Right ventricle myocardium inferior (tissue), 1 donor: ENCODE measurements around the gene PSMD1. TPM values are rescaled to one million over a fixed set of nuclear protein-coding genes. Genes with fewer than 3 reads are reported as not detected.
"Not testable (repeated sequence)": the region's sequence is repeated elsewhere in the genome, so short reads cannot be mapped to it uniquely, and the experiment has no call there.

Source experiments
- ATAC-seq: fragments of 200-7000 bp; cut with Tn5 transposase; one replicate; pipeline ENCODE4 v1.9.1; 2020; ENCODE audit warnings: mild to moderate bottlenecking, moderate library complexity
- DNase-seq: peaks from one replicate; pipeline ENCODE4 v3.0.0; 2021; ENCODE audit errors: missing footprints
- intact Hi-C: fragments of 100-400 bp; cut with DNase I; formaldehyde crosslinking; loops from one replicate; pipeline ENCODE4 v1.11.0; 2022
- total RNA-seq: library from RNA; stranded (reverse); fragmentation: NEBNext Ultra II Directional; extraction: Animal tissue kit (Norgen Biotek cat#: 25700); gene quantifications from one replicate; pipeline ENCODE4 v1.2.1, GENCODE V29; 2021
- donor health status: DM: no; HTN: yes; CAD: no; lungs with severe emphysema.

The PSMD1 gene
- total RNA-seq, 1 donor from 2014 or later = 86.3 TPM

DNA sequence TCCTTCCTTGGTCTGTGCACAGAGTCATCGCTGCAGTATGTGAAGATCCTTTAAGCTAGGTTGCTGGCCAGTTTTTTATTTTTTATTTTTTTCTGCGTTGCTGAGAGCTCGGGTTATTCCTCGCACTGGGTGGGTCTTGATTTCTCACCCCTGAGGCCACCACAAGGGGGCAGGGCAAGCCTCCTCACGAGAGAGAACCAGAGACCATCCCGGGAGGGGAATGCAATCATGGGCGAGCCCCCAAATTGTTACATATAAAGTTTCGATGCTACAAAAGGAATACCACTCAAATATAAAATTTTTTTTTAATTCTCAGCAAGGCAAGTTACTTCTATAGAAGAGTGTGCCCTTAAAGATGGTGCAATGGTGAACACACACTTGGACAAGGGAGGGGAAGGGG is 43.3 kb downstream of the PSMD1 start:
- no peak for ATAC-seq
- intact Hi-C loops = loop anchor here (10.0 kb wide), 2 partner anchors 125 to 315 kb away; no protein-coding TSS in a partner anchor
- DNase-seq = no peak

- DNase-seq, ATAC-seq: not testable (repeated sequence)
- intact Hi-C loops = loop anchor here (10.0 kb wide), 2 partner anchors 124 to 314 kb away; no protein-coding TSS in a partner anchor
Measured at GRCh38 chr2:231100321-231100720, 43.7 kb downstream of the PSMD1 start.

DNA sequence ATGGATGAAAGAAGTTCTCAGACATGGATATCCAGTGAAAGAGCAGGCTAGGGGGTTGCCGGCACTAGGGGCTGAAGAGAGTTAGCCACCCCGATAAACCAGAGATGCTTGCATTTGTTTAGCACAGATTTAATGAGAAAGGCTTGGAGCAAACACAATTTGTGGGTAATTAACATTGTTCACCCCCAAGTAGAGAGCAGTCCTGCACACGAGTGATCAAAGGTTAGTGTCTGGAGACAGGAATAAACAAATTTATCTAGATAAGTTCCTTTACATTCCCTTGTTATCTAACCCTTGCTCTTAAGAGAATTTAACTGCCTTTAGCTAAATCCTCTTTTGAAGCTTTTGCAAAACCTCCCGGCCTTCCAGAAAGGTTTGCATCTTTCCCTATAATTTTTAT is 44.3 kb downstream of the PSMD1 start:
- no peak for DNase-seq
- no peak for ATAC-seq
- intact Hi-C loops = loop anchor here (10.0 kb wide), 2 partner anchors 124 to 314 kb away; no protein-coding TSS in a partner anchor

DNA sequence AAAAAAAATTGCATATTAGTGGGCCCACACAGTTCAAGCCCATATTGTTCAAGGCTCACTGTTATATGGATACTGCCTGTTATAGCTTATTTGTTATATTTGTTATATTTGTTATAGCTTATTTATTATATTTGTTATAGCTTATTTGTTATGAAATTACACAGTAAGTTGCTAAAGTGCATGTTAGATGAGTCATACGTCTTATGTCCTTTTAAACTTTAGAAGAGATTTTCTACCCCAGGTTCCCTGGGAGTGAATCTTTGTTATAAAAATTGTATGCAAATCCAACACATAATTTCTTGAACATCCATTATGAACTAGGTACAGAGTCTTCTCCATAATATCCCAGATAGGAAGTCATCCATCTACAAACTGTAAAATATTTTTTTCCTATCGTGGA is 46.1 kb downstream of the PSMD1 start:
- intact Hi-C loops = loop anchor here (10.0 kb wide), 2 partner anchors 122 to 312 kb away; no protein-coding TSS in a partner anchor
- DNase-seq (no peak), ATAC-seq (no peak)

GRCh38 chr2:231104115-231104713 is 47.5 kb downstream of the PSMD1 start:
- ATAC-seq = peak; percentile 57
- intact Hi-C loops = loop anchor here (2.0 to 10.0 kb wide), 4 partner anchors 89 to 349 kb away; no protein-coding TSS in a partner anchor
- DNase-seq = no peak

- DNase-seq (no peak), ATAC-seq (peak; percentile 31)
- intact Hi-C loops = no loop called here
Measured at GRCh38 chr2:231110551-231110950, 53.9 kb downstream of the PSMD1 start.

DNA sequence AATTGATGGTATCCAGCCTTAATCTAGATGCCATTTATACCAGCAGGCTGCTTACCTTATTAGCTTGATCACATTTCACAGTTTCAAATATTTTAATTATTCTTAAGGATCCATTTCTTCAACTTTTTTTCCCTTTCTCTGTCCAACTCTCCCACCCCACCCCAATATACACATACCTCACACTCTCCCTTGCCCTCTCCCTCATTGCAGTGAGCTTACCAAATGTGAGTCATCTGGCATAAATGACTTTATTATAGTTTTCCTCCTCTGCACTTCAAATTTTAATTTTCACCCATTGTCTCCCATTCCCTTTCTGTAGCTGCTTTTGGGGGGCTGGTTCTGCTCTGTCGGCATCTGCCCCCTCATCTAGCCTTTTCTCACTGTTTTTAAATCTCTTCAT is 55.3 kb downstream of the PSMD1 start:
- DNase-seq (no peak), ATAC-seq (no peak)
- intact Hi-C loops = no loop called here

DNA sequence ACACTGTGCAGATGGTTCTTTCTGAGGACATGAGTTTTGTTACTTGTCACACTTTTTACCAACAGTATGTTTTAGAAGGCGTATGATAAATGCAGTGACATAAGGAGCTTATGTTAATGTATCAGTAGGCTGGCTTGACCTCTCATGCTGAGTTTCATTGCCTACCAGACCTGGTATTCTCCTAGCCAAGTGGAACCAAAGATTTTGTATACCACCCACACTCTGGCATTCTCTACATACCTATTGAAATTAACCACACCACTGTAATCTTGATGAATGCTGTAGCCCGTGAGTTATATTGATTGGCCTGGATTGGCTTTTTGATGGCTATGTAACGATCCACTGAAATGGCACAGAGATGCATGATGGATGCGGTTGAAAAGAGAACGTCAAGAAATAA is 56.8 kb downstream of the PSMD1 start:
- intact Hi-C loops = no loop called here
- DNase-seq (no peak), ATAC-seq (no peak)

- no peak for ATAC-seq
- DNase-seq = no peak
- intact Hi-C loops = no loop called here
Measured at GRCh38 chr2:231115651-231116050, 59.0 kb downstream of the PSMD1 start.

GRCh38 chr2:231117148-231117547 is 60.5 kb downstream of the PSMD1 start:
- intact Hi-C loops = no loop called here
- DNase-seq (no peak), ATAC-seq (no peak)

- DNase-seq (no peak), ATAC-seq (no peak)
- intact Hi-C loops = no loop called here
Measured at GRCh38 chr2:231117922-231118613, 61.4 kb downstream of the PSMD1 start.

DNA sequence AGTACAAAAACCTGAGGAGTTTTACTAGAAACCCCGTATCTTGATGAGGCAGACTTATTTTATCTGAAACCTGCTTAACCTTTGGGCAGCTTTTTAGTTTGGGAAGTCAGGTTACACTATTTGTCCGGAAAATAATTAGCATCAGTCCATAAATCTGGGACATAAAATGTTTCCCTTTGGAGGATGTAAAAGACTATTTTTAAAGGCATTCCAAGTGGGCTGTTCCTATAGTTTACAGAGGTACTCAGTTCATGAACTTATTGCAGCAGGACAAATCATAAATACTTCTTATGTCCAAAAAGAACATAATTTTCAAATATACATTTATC is 61.9 kb downstream of the PSMD1 start:
- ATAC-seq = no peak
- no peak for DNase-seq
- intact Hi-C loops = no loop called here

- DNase-seq = no peak
- intact Hi-C loops = loop anchor here (5.0 kb wide), 1 partner anchor 74 kb away; the partner anchor contains the start of gene ARMC9
- no peak for ATAC-seq
Measured at GRCh38 chr2:231123362-231123898, 66.8 kb downstream of the PSMD1 start.

- no peak for ATAC-seq
- DNase-seq = no peak
- intact Hi-C loops = loop anchor here (5.0 kb wide), 1 partner anchor 72 kb away; the partner anchor contains the start of gene ARMC9
Measured at GRCh38 chr2:231124838-231125568, 68.3 kb downstream of the PSMD1 start, which contains the start of gene HTR2B. TSS of gene HTR2B (minus strand) at chr2:231125042. CDS start at chr2:231123764, 1,278 bp downstream.

- intact Hi-C loops = no loop called here
- ATAC-seq (no peak), DNase-seq (no peak)
Measured at GRCh38 chr2:231126123-231126522, 69.5 kb downstream of the PSMD1 start.

GRCh38 chr2:231127480-231127879 is 70.8 kb downstream of the PSMD1 start:
- DNase-seq (no peak), ATAC-seq (no peak)
- intact Hi-C loops = no loop called here

DNA sequence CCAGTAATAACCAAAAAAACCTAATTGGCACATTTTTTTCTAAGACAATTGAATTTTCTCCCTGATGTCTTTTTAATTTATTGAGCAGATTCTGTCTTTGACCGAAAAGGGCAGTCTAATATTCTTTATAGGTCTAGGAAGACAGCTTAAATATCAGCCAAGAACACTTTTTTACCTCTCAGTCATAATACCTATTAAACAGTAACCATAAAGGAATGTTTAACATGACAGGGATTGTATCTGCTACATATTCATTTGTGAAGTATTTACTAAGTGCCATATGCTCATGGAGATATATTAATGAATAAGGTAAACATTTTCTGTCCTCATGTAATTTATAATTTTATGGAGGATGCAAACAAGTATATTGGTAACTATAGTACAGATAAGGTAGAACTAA is 71.3 kb downstream of the PSMD1 start:
- no peak for DNase-seq
- no peak for ATAC-seq
- intact Hi-C loops = no loop called here

- no peak for DNase-seq
- intact Hi-C loops = no loop called here
Measured at GRCh38 chr2:231128541-231128940, 71.9 kb downstream of the PSMD1 start.

GRCh38 chr2:231129216-231129615 is 72.5 kb downstream of the PSMD1 start:
- no peak for DNase-seq
- intact Hi-C loops = no loop called here
- no peak for ATAC-seq

More at GRCh38 chr2:231128541-231128940, 71.9 kb downstream of the PSMD1 start:
- no peak for ATAC-seq
